GM12878 (cell line): ENCODE data around the gene PPP1R3E. TPM values are rescaled to one million over a fixed set of nuclear protein-coding genes. Genes with fewer than 3 reads are reported as not detected.

Experiments used
- GABPA ChIP-seq: IDR thresholded peaks from 2 replicates; pipeline ENCODE4 v1.6.1; 2014; ENCODE audit warnings: antibody characterized with exemption, low read depth, mild to moderate bottlenecking, inconsistent platforms
- IRF4 ChIP-seq: IDR thresholded peaks from 2 replicates; pipeline ENCODE4 v1.6.1; 2011; ENCODE audit warnings: low read depth, low read length
- MEF2B ChIP-seq: fragments of 450-650 bp; IDR thresholded peaks from 2 replicates; pipeline ENCODE4 v1.6.1; 2018; ENCODE audit warnings: mild to moderate bottlenecking, moderate library complexity; ENCODE audit not compliant: partially characterized antibody, poor library complexity, severe bottlenecking
- NRF1 ChIP-seq: conservative IDR thresholded peaks from 2 replicates; pipeline ENCODE4 v1.6.1; 2011; ENCODE audit warnings: mild to moderate bottlenecking, low read depth, low read length, improper control_type of control experiment
- RUNX3 ChIP-seq: IDR thresholded peaks from 2 replicates; pipeline ENCODE4 v1.6.1; 2012; ENCODE audit warnings: low read length, inconsistent platforms
- SMARCA5 ChIP-seq: fragments of 450-650 bp; IDR thresholded peaks from 2 replicates; pipeline ENCODE4 v1.6.1; 2017; ENCODE audit warnings: mild to moderate bottlenecking
- SRF ChIP-seq, 2 experiments: IDR thresholded peaks; 2 replicates each; pipeline ENCODE4 v1.6.1; 2011; ENCODE audit warnings: low read depth in 2 of 2, low read length in 2 of 2, mild to moderate bottlenecking in 1 of 2, moderate library complexity in 1 of 2
- SUZ12 ChIP-seq: fragments of 200-600 bp; sonication (generic); IDR thresholded peaks from one replicate; pipeline ENCODE4 v1.6.1; 2018; ENCODE audit warnings: antibody characterized with exemption, mild to moderate bottlenecking; ENCODE audit not compliant: unreplicated experiment
- ZNF207 ChIP-seq: fragments of 450-650 bp; IDR thresholded peaks from 2 replicates; pipeline ENCODE4 v1.6.1; 2014; ENCODE audit warnings: antibody characterized with exemption, mild to moderate bottlenecking, borderline replicate concordance
- polyA plus RNA-seq, 11 experiments: library from polyadenylated mRNA; depleted of rRNA in 4 of 11; unstranded in 6 of 11; stranded (reverse) in 5 of 11; fragments of >200 nt; fragmentation: Nextera tagmentation in 4 of 11; fragmentation: Illumina TruSeq in 1 of 11; extraction: Ambion mirVana in 4 of 11; extraction: Trizol in 1 of 11; gene quantifications; 1 replicate in 1 of 11; 2 replicates in 10 of 11; pipeline versions ENCODE4 v1.2.1 to v1.2.3, GENCODE V29; 2011 to 2016; ENCODE audit warnings: inconsistent platforms in 2 of 11, missing spikeins in 2 of 11, low read depth in 1 of 11
- total RNA-seq, 4 experiments: library from RNA; depleted of rRNA in 3 of 4; stranded (reverse); fragments of >200 nt in 3 of 4; fragmentation: Illumina TruSeq in 1 of 4; extraction: Trizol in 1 of 4; gene quantifications; 2 replicates each; pipeline versions ENCODE4 v1.2.1 to v1.2.3, GENCODE V29; 2013 to 2021
- TF ChIP-seq, protein P1 (sequence below): fragments of 450-650 bp; IDR thresholded peaks from 2 replicates; pipeline ENCODE4 v1.6.1; 2018; ENCODE audit warnings: mild to moderate bottlenecking, low read depth, moderate library complexity; ENCODE audit not compliant: partially characterized antibody

PPP1R3E gene
- total and polyA plus RNA-seq, 10 of the 15 experiments (the other 5 are each of a cell fraction or from before 2014, with no cell fraction given) = 4.6 to 26.4 (median 7.1) TPM

DNA sequence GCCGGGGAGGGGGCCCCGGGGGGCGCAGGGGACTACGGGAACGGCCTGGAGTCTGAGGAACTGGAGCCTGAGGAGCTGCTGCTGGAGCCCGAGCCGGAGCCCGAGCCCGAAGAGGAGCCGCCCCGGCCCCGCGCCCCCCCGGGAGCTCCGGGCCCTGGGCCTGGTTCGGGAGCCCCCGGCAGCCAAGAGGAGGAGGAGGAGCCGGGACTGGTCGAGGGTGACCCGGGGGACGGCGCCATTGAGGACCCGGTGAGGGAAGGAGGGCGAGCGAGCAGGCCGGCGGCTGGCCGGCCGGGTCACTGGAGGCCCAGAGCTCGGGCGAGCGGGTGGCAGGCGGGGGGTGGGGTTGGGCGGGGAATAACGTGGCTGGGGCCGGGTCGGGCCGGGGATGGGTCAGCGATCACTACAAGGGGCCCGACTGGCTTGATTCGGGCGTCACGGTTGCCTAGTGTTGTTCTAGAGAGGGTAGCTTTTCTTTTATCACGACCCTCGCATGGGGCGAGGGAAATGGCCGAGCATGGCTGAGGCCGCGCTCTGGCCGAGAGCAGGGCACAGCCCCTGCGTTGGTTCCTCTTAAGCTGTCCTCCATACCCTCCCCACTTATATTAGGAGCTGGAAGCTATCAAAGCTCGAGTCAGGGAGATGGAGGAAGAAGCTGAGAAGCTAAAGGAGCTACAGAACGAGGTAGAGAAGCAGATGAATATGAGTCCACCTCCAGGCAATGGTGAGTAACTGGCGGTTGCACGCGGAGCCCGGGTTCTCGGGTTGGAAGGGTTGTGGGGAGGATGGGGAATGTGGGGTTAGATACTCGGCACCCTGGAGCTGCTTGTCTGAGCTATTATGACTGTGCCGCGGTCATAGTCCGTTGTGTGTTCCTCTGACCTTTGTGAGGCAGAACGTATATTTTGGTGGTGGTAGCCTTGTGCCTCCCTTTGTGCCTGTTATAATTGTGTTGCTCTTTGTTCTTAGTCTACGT is 19.2 kb upstream of the PPP1R3E start (continued):
- TF ChIP-seq NRF1 = no peak
- TF ChIP-seq SUZ12 = no peak
- TF ChIP-seq GABPA = no peak
- TF ChIP-seq, protein P1, sequence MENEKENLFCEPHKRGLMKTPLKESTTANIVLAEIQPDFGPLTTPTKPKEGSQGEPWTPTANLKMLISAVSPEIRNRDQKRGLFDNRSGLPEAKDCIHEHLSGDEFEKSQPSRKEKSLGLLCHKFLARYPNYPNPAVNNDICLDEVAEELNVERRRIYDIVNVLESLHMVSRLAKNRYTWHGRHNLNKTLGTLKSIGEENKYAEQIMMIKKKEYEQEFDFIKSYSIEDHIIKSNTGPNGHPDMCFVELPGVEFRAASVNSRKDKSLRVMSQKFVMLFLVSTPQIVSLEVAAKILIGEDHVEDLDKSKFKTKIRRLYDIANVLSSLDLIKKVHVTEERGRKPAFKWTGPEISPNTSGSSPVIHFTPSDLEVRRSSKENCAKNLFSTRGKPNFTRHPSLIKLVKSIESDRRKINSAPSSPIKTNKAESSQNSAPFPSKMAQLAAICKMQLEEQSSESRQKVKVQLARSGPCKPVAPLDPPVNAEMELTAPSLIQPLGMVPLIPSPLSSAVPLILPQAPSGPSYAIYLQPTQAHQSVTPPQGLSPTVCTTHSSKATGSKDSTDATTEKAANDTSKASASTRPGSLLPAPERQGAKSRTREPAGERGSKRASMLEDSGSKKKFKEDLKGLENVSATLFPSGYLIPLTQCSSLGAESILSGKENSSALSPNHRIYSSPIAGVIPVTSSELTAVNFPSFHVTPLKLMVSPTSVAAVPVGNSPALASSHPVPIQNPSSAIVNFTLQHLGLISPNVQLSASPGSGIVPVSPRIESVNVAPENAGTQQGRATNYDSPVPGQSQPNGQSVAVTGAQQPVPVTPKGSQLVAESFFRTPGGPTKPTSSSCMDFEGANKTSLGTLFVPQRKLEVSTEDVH = no peak
- TF ChIP-seq IRF4 = no peak
- TF ChIP-seq SRF (IDR thresholded peaks at IDR 0.05; ENCODE audit: low read depth in 2 of 2, low read length in 2 of 2) = no peak
- peak; percentile 30; the same call in 1 of the 2 replicates for TF ChIP-seq RUNX3
- no peak for TF ChIP-seq ZNF207
- no peak for TF ChIP-seq SMARCA5
- TF ChIP-seq MEF2B = no peak
